Activated CD4-positive, alpha-beta T cell treated with anti-CD3 and anti-CD28 coated beads, Interleukin-2, Interleukin-4, amounts not matched to agents 100 ng/mL and 50 ng/mL, durations not matched to agents 16 hours and 8 hours (primary cell): ENCODE results near the gene WNT2B.

Experiments used
- DNase-seq: peaks from one replicate; pipeline ENCODE4 v3.0.0-alpha.2; 2020; ENCODE audit warnings: low spot score

The WNT2B gene

GRCh38 chr1:112575154-112575804 is 66.5 kb downstream of the WNT2B start:
- no peak for DNase-seq

- no peak for DNase-seq
Measured at GRCh38 chr1:112576240-112576639, 67.5 kb downstream of the WNT2B start.
